Esophagus squamous epithelium (tissue), 5 donors: ENCODE results near the gene PKP4. TPM values are rescaled to one million over a fixed set of nuclear protein-coding genes. Genes with fewer than 3 reads are reported as not detected.

Experiments used
- DNase-seq: peaks from one replicate; lab custom pipeline; 2025; lab: John Stamatoyannopoulos, UW
- H3K27ac ChIP-seq, 4 donors: fragments of 200-600 bp; sonication (generic); one replicate each; pipeline ENCODE4 v1.5.1; 2016 to 2019; ENCODE audit warnings: mild to moderate bottlenecking in 1 of 4
- H3K27me3 ChIP-seq, 4 donors: fragments of 200-600 bp; sonication (generic); 1 replicate in 3 of 4; 2 replicates in 1 of 4; pipeline versions ENCODE4 v1.5.1 to v1.6.0; 2017 to 2021; ENCODE audit warnings: antibody characterized with exemption in 1 of 4
- H3K36me3 ChIP-seq, 3 donors: fragments of 200-600 bp; sonication (generic); one replicate each; pipeline ENCODE4 v1.5.1; 2016 to 2019
- H3K4me1 ChIP-seq, 3 donors: fragments of 200-600 bp; sonication (generic); one replicate each; pipeline ENCODE4 v1.5.1; 2017 to 2019
- H3K4me3 ChIP-seq, 4 donors: fragments of 200-600 bp; sonication (generic); 1 replicate in 3 of 4; 2 replicates in 1 of 4; pipeline ENCODE4 v1.5.1; 2016 to 2019; ENCODE audit warnings: mild to moderate bottlenecking in 2 of 4, moderate library complexity in 1 of 4
- H3K9me3 ChIP-seq, 3 donors: fragments of 200-600 bp; sonication (generic); one replicate each; pipeline ENCODE4 v1.5.1; 2016 to 2019
- CTCF ChIP-seq, 6 experiments: fragments of 450-650 bp in 4 of 6; fragments of 200-600 bp in 2 of 6; sonication (generic) in 2 of 6; IDR thresholded peaks; one replicate each; pipeline ENCODE4 v1.5.1; 2016 to 2019; ENCODE audit warnings: antibody characterized with exemption in 6 of 6, mild to moderate bottlenecking in 4 of 6, moderate library complexity in 4 of 6
- POLR2A ChIP-seq, 4 donors: fragments of 450-650 bp; IDR thresholded peaks; one replicate each; pipeline ENCODE4 v1.6.1; 2017; ENCODE audit warnings: antibody characterized with exemption in 4 of 4, mild to moderate bottlenecking in 4 of 4, moderate library complexity in 3 of 4
- WGBS, 2 donors: methylation state at CpG; one replicate each; pipeline ENCODE4 v1.1.5; 2018; 5-methylcytosine and 5-hydroxymethylcytosine counted together
- intact Hi-C: fragments of 100-400 bp; cut with DNase I; formaldehyde crosslinking; loops from one replicate; pipeline ENCODE4 v1.15.0; 2022
- total RNA-seq, 4 donors: library from RNA; depleted of rRNA; stranded (reverse); fragments of >200 nt; gene quantifications; one replicate each; pipeline ENCODE4 v1.1.0, GENCODE V29; 2016
- donor health status: DM: yes; HTN: yes; CAD: no.

PKP4 gene
- total RNA-seq, 4 donors from 2014 or later = 36.3 to 77.1 (median 46.6) TPM

DNA sequence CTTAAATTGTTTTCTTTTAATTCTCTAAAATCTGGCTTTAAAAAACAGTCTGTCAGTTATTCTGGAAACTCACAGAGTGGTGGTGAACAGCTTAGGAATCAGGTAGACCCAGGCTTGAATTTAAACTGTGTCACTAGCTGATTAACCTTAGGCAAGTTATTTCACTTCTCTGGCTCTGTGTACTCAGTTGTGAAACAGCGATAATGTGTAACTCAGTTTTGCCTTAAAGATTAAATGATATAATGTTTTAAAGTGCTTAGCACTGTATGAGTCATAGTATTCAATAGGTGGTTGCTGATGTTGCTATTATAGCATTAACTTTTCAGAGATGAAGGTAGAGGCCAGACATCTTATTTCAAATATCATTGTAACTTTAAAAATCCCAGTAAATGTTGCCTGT lies 40.7 kb downstream of the PKP4 start:
- intact Hi-C loops = no loop called here
- WGBS, 2 donors = 26 to 71% methylated on average over 1 of the region's 1 CpG
- peaks cover 0 to 5% (median 0%) of the 10 kb centered on the region in 3 donors for H3K36me3 ChIP-seq
- no peak for DNase-seq
- no peak overlapping the region for H3K4me3 ChIP-seq
- peak overlapping the region in 2 of 4 donors; percentile 14 to 44 for H3K27ac ChIP-seq
- H3K9me3 ChIP-seq = no peaks in the 10 kb centered on the region
- TF ChIP-seq POLR2A (IDR thresholded peaks at IDR 0.05) (no peak), CTCF (IDR thresholded peaks at IDR 0.05) (no peak)
- no peaks in the 10 kb centered on the region for H3K27me3 ChIP-seq
- H3K4me1 ChIP-seq = peaks cover 3 to 42% (median 16%) of the 10 kb centered on the region in 3 donors

DNA sequence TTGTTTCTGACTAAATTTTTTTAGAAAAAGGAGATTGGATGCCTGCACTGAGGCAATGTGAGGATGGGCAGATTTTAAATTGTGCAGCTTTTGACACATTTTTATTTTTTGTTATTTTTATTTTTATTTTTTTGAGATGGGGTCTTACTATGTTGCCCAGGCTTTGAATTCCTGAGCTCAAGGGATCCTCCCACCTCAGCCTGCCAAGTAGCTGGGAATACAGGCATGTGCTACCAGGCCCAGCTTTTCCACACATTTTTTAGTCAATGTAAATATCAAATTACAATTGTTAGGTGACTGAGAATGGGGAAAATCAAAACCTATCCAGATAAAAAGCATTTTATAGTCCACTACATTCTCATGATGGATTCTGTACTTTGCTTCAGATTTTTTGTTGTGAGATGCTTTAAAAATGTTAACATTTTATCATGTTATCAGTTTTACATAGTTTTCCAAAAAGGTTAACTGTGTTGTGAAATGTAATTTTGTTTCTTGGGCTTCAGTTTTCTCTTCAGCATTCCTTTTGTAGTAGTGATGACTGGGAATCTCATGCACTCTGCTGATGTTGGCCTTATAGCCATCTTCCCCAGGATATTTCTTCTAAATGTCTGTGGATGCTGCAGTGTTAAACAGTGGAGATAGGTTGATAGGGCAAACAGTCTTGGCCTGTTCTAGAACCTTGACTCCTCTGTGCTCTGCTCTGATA lies 41.4 kb downstream of the PKP4 start:
- DNase-seq = no peak
- H3K27ac ChIP-seq = no peak overlapping the region
- peaks cover 3 to 48% (median 16%) of the 10 kb centered on the region in 3 donors for H3K4me1 ChIP-seq
- intact Hi-C loops = no loop called here
- H3K27me3 ChIP-seq = no peaks in the 10 kb centered on the region
- no peak overlapping the region for H3K4me3 ChIP-seq
- no peaks in the 10 kb centered on the region for H3K9me3 ChIP-seq
- peaks cover 0 to 5% (median 0%) of the 10 kb centered on the region in 3 donors for H3K36me3 ChIP-seq
- no peak for TF ChIP-seq CTCF (IDR thresholded peaks at IDR 0.05)
- TF ChIP-seq POLR2A (IDR thresholded peaks at IDR 0.05) = no peak

- intact Hi-C loops = no loop called here
- TF ChIP-seq CTCF (IDR thresholded peaks at IDR 0.05) = no peak
- no peak for TF ChIP-seq POLR2A (IDR thresholded peaks at IDR 0.05)
- H3K9me3 ChIP-seq = no peaks in the 10 kb centered on the region
- H3K27me3 ChIP-seq = no peaks in the 10 kb centered on the region
- peaks cover 3 to 43% (median 12%) of the 10 kb centered on the region in 3 donors for H3K4me1 ChIP-seq
- H3K4me3 ChIP-seq = no peak overlapping the region
- H3K36me3 ChIP-seq = peaks cover 0 to 5% (median 0%) of the 10 kb centered on the region in 3 donors
- DNase-seq = no peak
- H3K27ac ChIP-seq = no peak overlapping the region
- WGBS, 2 donors = 81 to 97% methylated on average over 3 of the region's 3 CpGs
These were observed 42.0 kb downstream of the PKP4 start for GRCh38 chr2:158498749-158499136.

GRCh38 chr2:158499383-158499782 lies 42.6 kb downstream of the PKP4 start:
- H3K36me3 ChIP-seq = peaks cover 0 to 5% (median 0%) of the 10 kb centered on the region in 3 donors
- H3K27ac ChIP-seq = no peak overlapping the region
- no peak for DNase-seq
- 88 to 100% methylated on average over 1 to 2 of the region's 2 CpGs for WGBS, 2 donors
- no peaks in the 10 kb centered on the region for H3K9me3 ChIP-seq
- intact Hi-C loops = no loop called here
- TF ChIP-seq POLR2A (IDR thresholded peaks at IDR 0.05) (no peak), CTCF (IDR thresholded peaks at IDR 0.05) (no peak)
- H3K4me3 ChIP-seq = no peak overlapping the region
- no peaks in the 10 kb centered on the region for H3K27me3 ChIP-seq
- peaks cover 3 to 42% (median 12%) of the 10 kb centered on the region in 3 donors for H3K4me1 ChIP-seq

- Histone ChIP-seq H3K4me1 (peaks cover 3 to 42% (median 14%) of the 10 kb centered on the region in 3 donors), H3K4me3 (no peak overlapping the region), H3K9me3 (no peaks in the 10 kb centered on the region), H3K27me3 (no peaks in the 10 kb centered on the region), H3K36me3 (peaks cover 0 to 5% (median 0%) of the 10 kb centered on the region in 3 donors), H3K27ac (no peak overlapping the region)
- TF ChIP-seq POLR2A (IDR thresholded peaks at IDR 0.05) (no peak), CTCF (IDR thresholded peaks at IDR 0.05) (no peak)
- intact Hi-C loops = no loop called here
- WGBS, 2 donors = 91 to 96% methylated on average over 2 of the region's 2 CpGs
- DNase-seq = no peak
These were observed 43.6 kb downstream of the PKP4 start for GRCh38 chr2:158500333-158500732.
